Measurements from ENCODE around the gene THSD7A. TPM values are rescaled to one million over a fixed set of nuclear protein-coding genes. Genes with fewer than 3 reads are reported as not detected.

THSD7A gene
- total and polyA plus RNA-seq, 2 of the 4 experiments (the other 2 are of a cell fraction), result 0.02 to 0.18 TPM

DNA sequence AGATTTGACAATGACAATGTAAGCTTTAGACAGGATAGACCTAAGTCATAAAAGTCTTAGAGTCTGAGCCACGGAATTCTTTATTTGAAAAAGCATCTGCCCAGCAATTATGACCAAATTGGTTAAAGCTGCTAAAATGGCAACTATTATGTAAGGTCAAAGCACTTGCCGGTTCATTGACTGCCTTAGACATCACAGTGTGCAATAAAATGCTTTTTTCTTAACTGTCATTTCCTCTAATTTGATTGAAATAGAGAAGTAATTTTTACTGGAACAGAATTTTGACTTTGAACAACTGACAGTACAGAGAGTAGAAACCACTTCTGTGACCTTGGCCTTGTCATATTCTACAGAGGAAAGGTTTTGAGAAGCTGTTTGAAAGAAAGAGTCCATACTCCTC, 142.9 kb downstream of the THSD7A start:
- Histone ChIP-seq H3K79me1 (ENCODE audit: low read depth in 1 of 2, low read length in 2 of 2) (no peaks in the 10 kb centered on the region), H3K56ac (ENCODE audit: extremely low read depth, insufficient read depth, low read length) (no peak overlapping the region), H2BK15ac (ENCODE audit: low read depth, low read length) (no peak overlapping the region), H3K27ac (ENCODE audit: insufficient read depth, low read length) (no peak overlapping the region), H4K20me1 (ENCODE audit: insufficient read depth, low read length) (no peaks in the 10 kb centered on the region), H3K36me3 (ENCODE audit: control insufficient read depth, insufficient read depth, low read length) (no peaks in the 10 kb centered on the region), H4K91ac (ENCODE audit: insufficient read depth, low read depth, low read length) (no peak overlapping the region), H4K5ac (ENCODE audit: low read depth, low read length) (no peak overlapping the region), H3K4me2 (ENCODE audit: low read depth, low read length) (no peak overlapping the region), H2AK9ac (replicated peaks; ENCODE audit: low read depth, low read length, poor library complexity) (no peak overlapping the region), H3K4me1 (ENCODE audit: control insufficient read depth, insufficient read depth, low read length) (no peaks in the 10 kb centered on the region), H2AK5ac (ENCODE audit: low read depth, low read length) (no peak overlapping the region), H3K4ac (ENCODE audit: low read depth, low read length) (no peak overlapping the region), H3K9ac (ENCODE audit: low read depth, low read length) (no peak overlapping the region), H3K27me3 (ENCODE audit: control insufficient read depth, insufficient read depth, low read length) (no peaks in the 10 kb centered on the region), H3K9me3 (ENCODE audit: control insufficient read depth, insufficient read depth, low read length) (no peaks in the 10 kb centered on the region), H3K18ac (ENCODE audit: low read depth, low read length) (no peak overlapping the region), H3K9me1 (ENCODE audit: insufficient read depth, low read length) (no peaks in the 10 kb centered on the region), H3K4me3 (ENCODE audit: insufficient read depth, low read depth, low read length) (no peak overlapping the region), H2BK120ac (ENCODE audit: low read depth, low read length) (no peak overlapping the region), H4K8ac (ENCODE audit: low read depth in 2 of 2, low read length in 2 of 2) (no peak overlapping the region), H3K14ac (replicated peaks; ENCODE audit: low read depth, low read length) (no peak overlapping the region), H2BK5ac (ENCODE audit: low read depth, low read length, poor library complexity, severe bottlenecking) (no peak overlapping the region), H2BK20ac (ENCODE audit: low read depth, low read length) (no peak overlapping the region), H2AFZ (replicated peaks; ENCODE audit: low read length, poor library complexity) (no peak overlapping the region), H3K23ac (ENCODE audit: low read depth, low read length) (no peak overlapping the region)
- ChIA-PET POLR2A (ENCODE audit: unreplicated experiment) (no interaction called here), CTCF (no interaction called here)
- BruUV-seq (replicated peaks), result no TSS peak
- no peak for ATAC-seq (ENCODE audit: low read depth)
- no peak for DNase-seq
- intact Hi-C loops (cut with micrococcal nuclease), result no loop called here
- TF ChIP-seq, protein P1, sequence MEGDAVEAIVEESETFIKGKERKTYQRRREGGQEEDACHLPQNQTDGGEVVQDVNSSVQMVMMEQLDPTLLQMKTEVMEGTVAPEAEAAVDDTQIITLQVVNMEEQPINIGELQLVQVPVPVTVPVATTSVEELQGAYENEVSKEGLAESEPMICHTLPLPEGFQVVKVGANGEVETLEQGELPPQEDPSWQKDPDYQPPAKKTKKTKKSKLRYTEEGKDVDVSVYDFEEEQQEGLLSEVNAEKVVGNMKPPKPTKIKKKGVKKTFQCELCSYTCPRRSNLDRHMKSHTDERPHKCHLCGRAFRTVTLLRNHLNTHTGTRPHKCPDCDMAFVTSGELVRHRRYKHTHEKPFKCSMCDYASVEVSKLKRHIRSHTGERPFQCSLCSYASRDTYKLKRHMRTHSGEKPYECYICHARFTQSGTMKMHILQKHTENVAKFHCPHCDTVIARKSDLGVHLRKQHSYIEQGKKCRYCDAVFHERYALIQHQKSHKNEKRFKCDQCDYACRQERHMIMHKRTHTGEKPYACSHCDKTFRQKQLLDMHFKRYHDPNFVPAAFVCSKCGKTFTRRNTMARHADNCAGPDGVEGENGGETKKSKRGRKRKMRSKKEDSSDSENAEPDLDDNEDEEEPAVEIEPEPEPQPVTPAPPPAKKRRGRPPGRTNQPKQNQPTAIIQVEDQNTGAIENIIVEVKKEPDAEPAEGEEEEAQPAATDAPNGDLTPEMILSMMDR (conservative IDR thresholded peaks at IDR 0.05; ENCODE audit: low read depth, low read length), result no peak
- TF ChIP-seq CEBPB (IDR thresholded peaks at IDR 0.05; ENCODE audit: low read depth, low read length), result no peak
- no peak for TF ChIP-seq FOS (IDR thresholded peaks at IDR 0.05; ENCODE audit: low read depth, low read length)
- TF ChIP-seq CHD1 (IDR thresholded peaks at IDR 0.05; ENCODE audit: low read depth, low read length), result no peak
- TF ChIP-seq, protein P2, sequence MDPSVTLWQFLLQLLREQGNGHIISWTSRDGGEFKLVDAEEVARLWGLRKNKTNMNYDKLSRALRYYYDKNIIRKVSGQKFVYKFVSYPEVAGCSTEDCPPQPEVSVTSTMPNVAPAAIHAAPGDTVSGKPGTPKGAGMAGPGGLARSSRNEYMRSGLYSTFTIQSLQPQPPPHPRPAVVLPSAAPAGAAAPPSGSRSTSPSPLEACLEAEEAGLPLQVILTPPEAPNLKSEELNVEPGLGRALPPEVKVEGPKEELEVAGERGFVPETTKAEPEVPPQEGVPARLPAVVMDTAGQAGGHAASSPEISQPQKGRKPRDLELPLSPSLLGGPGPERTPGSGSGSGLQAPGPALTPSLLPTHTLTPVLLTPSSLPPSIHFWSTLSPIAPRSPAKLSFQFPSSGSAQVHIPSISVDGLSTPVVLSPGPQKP (IDR thresholded peaks at IDR 0.05; ENCODE audit: borderline replicate concordance, low read depth, low read length), result no peak
- TF ChIP-seq RCOR1 (IDR thresholded peaks at IDR 0.05; ENCODE audit: insufficient replicate concordance, low read length), result no peak
- no peak for TF ChIP-seq BHLHE40 (IDR thresholded peaks at IDR 0.05; ENCODE audit: low read depth, low read length)
- no peak for TF ChIP-seq POLR2A (IDR thresholded peaks at IDR 0.05; ENCODE audit: low read depth, low read length)
- no peak for TF ChIP-seq MAZ (IDR thresholded peaks at IDR 0.05; ENCODE audit: borderline replicate concordance, low read depth, low read length)
- in situ Hi-C loops (cut with MboI; ENCODE audit: low sequenced_read_pairs), result no loop called here
- 0% methylated on average over 1 of the region's 2 CpGs; no CpG with 5 or more reads in 1 of the 2 experiments for WGBS, 2 experiments (ENCODE audit: extremely low coverage in 2 of 2, insufficient read length in 1 of 2)
- dilution Hi-C loops (cut with HindIII; ENCODE audit: low sequenced_read_pairs, unreplicated experiment), result no loop called here

Data from IMR-90 (cell line).